Lung (tissue), 12 donors: Measurements from ENCODE around the gene BCR. TPM values are rescaled to one million over a fixed set of nuclear protein-coding genes. Genes with fewer than 3 reads are reported as not detected.

Source experiments
- ATAC-seq: fragments of 200-7000 bp; cut with Tn5 transposase; one replicate; pipeline ENCODE4 v1.9.1; 2020; ENCODE audit warnings: moderate number of reproducible peaks; ENCODE audit not compliant: insufficient read depth, low FRiP score
- DNase-seq, 3 donors: peaks; one replicate each; pipeline ENCODE4 v3.0.0-alpha.2; 2013 to 2017
- H3K27ac ChIP-seq, 2 donors: one replicate each; pipeline ENCODE4 v1.5.1; 2013; ENCODE audit warnings: mild to moderate bottlenecking in 2 of 2, moderate library complexity in 2 of 2, control low read depth in 1 of 2, inconsistent platforms in 1 of 2, low read depth in 1 of 2, low read length in 1 of 2
- H3K27me3 ChIP-seq, 3 donors: one replicate each; pipeline ENCODE4 v1.5.1; 2013; ENCODE audit warnings: low read length in 2 of 3; ENCODE audit not compliant: control insufficient read depth in 3 of 3, insufficient read depth in 3 of 3
- H3K36me3 ChIP-seq, 4 donors: one replicate each; pipeline ENCODE4 v1.5.1; 2013; ENCODE audit warnings: low read length in 4 of 4, mild to moderate bottlenecking in 1 of 4, moderate library complexity in 1 of 4; ENCODE audit not compliant: control insufficient read depth in 4 of 4, insufficient read depth in 4 of 4
- H3K4me1 ChIP-seq, 5 donors: one replicate each; pipeline ENCODE4 v1.5.1; 2013; ENCODE audit warnings: low read length in 5 of 5, mild to moderate bottlenecking in 2 of 5, moderate library complexity in 1 of 5; ENCODE audit not compliant: control insufficient read depth in 5 of 5, insufficient read depth in 5 of 5
- H3K4me3 ChIP-seq: one replicate; pipeline ENCODE4 v1.5.1; 2013; ENCODE audit warnings: mild to moderate bottlenecking, control low read depth, moderate library complexity
- H3K9ac ChIP-seq, 2 donors: one replicate each; pipeline ENCODE4 v1.5.1; 2013; ENCODE audit warnings: low read length in 2 of 2, control low read depth in 1 of 2; ENCODE audit not compliant: insufficient read depth in 1 of 2
- H3K9me3 ChIP-seq, 4 donors: one replicate each; pipeline ENCODE4 v1.5.1; 2013; ENCODE audit warnings: low read length in 3 of 4, mild to moderate bottlenecking in 1 of 4, moderate library complexity in 1 of 4; ENCODE audit not compliant: control insufficient read depth in 4 of 4, insufficient read depth in 3 of 4
- WGBS, 2 donors: extraction: QIAGEN DNeasy Blood & Tissue Kit; methylation state at CpG; one replicate each; pipeline ENCODE4 v1.1.7; 2013; 5-methylcytosine and 5-hydroxymethylcytosine counted together
- polyA plus RNA-seq, 2 donors: library from polyadenylated mRNA; stranded (reverse); fragments of 200-250 nt; gene quantifications; one replicate each; pipeline ENCODE4 v1.2.1, GENCODE V29; 2013
- total RNA-seq, 2 donors: library from RNA; depleted of rRNA in 1 of 2; stranded (reverse); fragments of >200 nt in 1 of 2; gene quantifications; one replicate each; pipeline ENCODE4 v1.2.1, GENCODE V29; 2014 to 2021
- TF ChIP-seq, protein P1 (sequence below): IDR thresholded peaks from 2 replicates; pipeline ENCODE4 v1.5.1; 2012; ENCODE audit warnings: mild to moderate bottlenecking; ENCODE audit errors: control extremely low read depth, extremely low read depth
- donor health status: control.
- donor health status: control.
- donor health status: Bipolar disorder and iron deficiency.
- donor health status: healthy.
- donor health status: DM: yes; HTN: yes; CAD: no.

BCR gene
- total and polyA plus RNA-seq, 4 donors = 21.8 to 67.3 (median 31.8) TPM

DNA sequence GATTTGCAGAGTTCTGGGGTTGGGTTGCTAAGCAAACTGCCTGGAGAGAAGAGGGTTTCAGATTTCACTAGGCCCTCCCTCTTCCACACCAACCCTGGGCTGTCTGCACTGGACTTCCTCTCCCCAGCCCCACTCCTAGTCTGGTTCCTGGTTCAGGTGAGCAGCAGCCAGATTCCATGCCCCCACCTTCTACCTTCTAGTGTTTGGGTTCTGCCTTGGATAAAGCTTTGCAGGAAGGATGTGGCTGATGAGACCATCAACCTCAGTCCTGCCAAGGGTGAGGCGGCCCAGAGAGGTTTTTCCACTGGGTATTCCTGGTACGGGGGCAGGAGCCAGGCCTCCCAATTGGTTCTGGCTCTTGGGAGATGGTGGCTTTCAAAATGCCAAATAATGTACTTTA, 68.3 kb downstream of the BCR start:
- peak overlapping the region in 1 of 2 donors; percentile 46 for H3K27ac ChIP-seq
- peak; percentile 35 for ATAC-seq

GRCh38 chr22:23250056-23250784, 69.9 kb downstream of the BCR start:
- peaks cover 0 to 25% (median 5%) of the 10 kb centered on the region in 5 donors for H3K4me1 ChIP-seq
- 71 to 75% methylated on average over 16 of the region's 16 CpGs for WGBS, 2 donors

More for the DNA sequence above, 68.3 kb downstream of the BCR start:
- DNase-seq = peak in 2 of 3 donors; percentile 41 to 70
- WGBS, 2 donors = 57 to 73% methylated on average over 2 of the region's 2 CpGs
- Histone ChIP-seq H3K4me3 (no peak overlapping the region), H3K4me1 (peaks cover 0 to 28% (median 5%) of the 10 kb centered on the region in 5 donors), H3K27me3 (no peaks in the 10 kb centered on the region), H3K9ac (no peak overlapping the region), H3K9me3 (no peaks in the 10 kb centered on the region), H3K36me3 (no peaks in the 10 kb centered on the region)
- TF ChIP-seq, protein P1, sequence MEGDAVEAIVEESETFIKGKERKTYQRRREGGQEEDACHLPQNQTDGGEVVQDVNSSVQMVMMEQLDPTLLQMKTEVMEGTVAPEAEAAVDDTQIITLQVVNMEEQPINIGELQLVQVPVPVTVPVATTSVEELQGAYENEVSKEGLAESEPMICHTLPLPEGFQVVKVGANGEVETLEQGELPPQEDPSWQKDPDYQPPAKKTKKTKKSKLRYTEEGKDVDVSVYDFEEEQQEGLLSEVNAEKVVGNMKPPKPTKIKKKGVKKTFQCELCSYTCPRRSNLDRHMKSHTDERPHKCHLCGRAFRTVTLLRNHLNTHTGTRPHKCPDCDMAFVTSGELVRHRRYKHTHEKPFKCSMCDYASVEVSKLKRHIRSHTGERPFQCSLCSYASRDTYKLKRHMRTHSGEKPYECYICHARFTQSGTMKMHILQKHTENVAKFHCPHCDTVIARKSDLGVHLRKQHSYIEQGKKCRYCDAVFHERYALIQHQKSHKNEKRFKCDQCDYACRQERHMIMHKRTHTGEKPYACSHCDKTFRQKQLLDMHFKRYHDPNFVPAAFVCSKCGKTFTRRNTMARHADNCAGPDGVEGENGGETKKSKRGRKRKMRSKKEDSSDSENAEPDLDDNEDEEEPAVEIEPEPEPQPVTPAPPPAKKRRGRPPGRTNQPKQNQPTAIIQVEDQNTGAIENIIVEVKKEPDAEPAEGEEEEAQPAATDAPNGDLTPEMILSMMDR = no peak

DNA sequence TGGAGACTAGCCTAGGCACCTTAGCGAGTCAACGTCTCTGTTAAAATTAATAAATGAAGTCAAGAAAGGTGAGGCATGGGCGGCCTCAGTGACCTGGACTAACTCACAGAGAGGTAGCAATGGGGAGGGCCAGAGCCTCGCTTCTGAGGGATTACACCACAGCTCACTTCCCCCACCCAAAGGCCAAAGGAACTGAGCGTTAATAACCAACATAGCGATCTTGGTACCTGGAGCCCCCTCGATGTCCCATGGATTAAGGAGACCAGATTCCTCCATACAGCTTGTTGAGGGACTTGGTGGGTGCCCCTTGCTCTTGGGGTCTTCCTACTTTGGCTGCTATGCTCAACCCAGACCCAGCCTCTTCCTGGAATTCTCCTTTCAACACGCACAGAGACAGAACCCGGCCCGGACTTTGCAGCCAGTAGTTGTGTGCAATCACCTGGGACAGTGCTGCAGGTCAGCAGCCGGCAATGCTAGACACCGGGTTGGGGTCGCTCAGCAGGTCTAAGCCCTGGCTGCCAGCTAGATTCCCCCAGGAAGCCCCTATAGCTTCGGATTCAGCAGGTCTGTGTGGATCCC, 70.6 kb downstream of the BCR start:
- Histone ChIP-seq H3K9ac (no peak overlapping the region), H3K4me3 (no peak overlapping the region), H3K27ac (no peak overlapping the region), H3K36me3 (peaks cover 0 to 18% (median 0%) of the 10 kb centered on the region in 4 donors), H3K4me1 (peaks cover 0 to 28% (median 5%) of the 10 kb centered on the region in 5 donors), H3K9me3 (no peaks in the 10 kb centered on the region), H3K27me3 (no peaks in the 10 kb centered on the region)
- TF ChIP-seq, protein P1 = no peak
- DNase-seq = no peak
- no peak for ATAC-seq
- WGBS, 2 donors = 82 to 89% methylated on average over 14 of the region's 14 CpGs

More at GRCh38 chr22:23250056-23250784, 69.9 kb downstream of the BCR start:
- no peaks in the 10 kb centered on the region for H3K9me3 ChIP-seq
- no peak overlapping the region for H3K9ac ChIP-seq
- H3K27me3 ChIP-seq = no peaks in the 10 kb centered on the region
- ATAC-seq (no peak), DNase-seq (no peak)
- TF ChIP-seq, protein P1 = no peak
- no peak overlapping the region for H3K4me3 ChIP-seq
- peaks cover 0 to 14% (median 0%) of the 10 kb centered on the region in 4 donors for H3K36me3 ChIP-seq
- no peak overlapping the region for H3K27ac ChIP-seq
